Vagina (tissue), 2 donors: ENCODE measurements around the gene SHFL.

ENCODE experiments used
- CTCF ChIP-seq, 3 experiments: fragments of 450-650 bp in 2 of 3; fragments of 200-600 bp in 1 of 3; sonication (generic) in 1 of 3; IDR thresholded peaks; one replicate each; pipeline ENCODE4 v1.5.1; 2017 to 2019; ENCODE audit warnings: antibody characterized with exemption in 3 of 3, mild to moderate bottlenecking in 2 of 3, moderate library complexity in 2 of 3
- POLR2A ChIP-seq, 2 donors: fragments of 450-650 bp; IDR thresholded peaks; one replicate each; pipeline ENCODE4 v1.6.1; 2017; ENCODE audit warnings: antibody characterized with exemption in 2 of 2, mild to moderate bottlenecking in 2 of 2, moderate library complexity in 2 of 2

DNA sequence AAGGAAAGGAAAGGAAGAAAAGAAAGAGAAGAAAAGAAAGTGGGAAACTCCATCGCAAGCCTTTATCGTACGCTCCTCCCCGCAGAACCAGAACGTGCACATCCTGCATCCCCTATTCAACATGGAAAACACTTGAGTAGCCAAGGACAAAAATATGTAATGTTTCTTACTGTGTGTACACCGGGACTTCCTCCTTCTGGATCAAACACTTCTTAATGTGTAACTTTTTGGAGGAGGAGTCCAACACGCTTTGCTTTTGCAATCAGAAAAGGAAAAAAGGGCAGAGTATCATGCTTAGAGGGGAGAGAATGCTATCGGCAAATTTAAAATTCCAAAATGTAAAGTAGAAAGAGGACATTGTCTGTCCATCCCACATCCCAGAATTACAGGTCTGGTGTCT, 7.8 kb upstream of the SHFL start:
- TF ChIP-seq CTCF (IDR thresholded peaks at IDR 0.05) = no peak
- TF ChIP-seq POLR2A (IDR thresholded peaks at IDR 0.05) = no peak
